HG03039 (cell line): ENCODE data around the gene CEP164.
"Not testable (repeated sequence)": the region's sequence is repeated elsewhere in the genome, so short reads cannot be mapped to it uniquely, and the experiment has no call there.

Experiments used
- ATAC-seq: cut with Tn5 transposase; IDR thresholded peaks from one replicate; pipeline ENCODE4 v1.9.1; 2021; ENCODE audit warnings: mild to moderate bottlenecking, moderate library complexity; ENCODE audit not compliant: unreplicated experiment

Gene CEP164

DNA sequence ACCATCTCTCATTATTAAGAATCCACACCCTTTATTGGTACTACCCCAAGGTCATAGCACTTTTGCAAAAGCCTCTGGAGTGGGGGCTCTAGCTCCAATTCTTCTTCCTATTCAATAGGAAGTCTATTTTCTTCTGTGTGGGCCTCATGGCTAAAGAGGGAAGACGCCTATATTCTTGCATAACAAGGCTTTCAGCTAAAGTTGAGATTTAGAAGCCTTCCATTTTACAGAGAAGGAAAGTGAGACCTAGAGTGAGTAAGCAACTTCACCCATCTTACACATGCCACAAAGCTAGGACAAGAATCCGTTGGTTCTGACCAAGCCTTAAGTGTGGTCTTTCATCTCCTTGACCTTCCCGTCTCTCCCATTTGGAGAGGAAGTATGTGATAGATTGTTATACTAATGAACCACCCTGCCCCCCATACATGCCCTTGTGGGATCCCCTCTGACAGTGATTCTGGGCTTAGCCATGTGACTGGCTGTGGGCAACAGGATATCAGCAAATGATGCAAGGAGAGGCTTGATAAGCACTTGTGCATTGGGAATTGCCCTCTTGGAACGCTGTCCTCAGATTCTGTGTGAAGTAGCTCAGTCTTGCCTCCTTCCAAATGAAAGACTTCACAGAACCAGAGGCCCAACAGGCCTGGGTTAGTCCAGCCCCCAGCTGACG is 23.9 kb upstream of the CEP164 start:
- no peak for ATAC-seq

DNA sequence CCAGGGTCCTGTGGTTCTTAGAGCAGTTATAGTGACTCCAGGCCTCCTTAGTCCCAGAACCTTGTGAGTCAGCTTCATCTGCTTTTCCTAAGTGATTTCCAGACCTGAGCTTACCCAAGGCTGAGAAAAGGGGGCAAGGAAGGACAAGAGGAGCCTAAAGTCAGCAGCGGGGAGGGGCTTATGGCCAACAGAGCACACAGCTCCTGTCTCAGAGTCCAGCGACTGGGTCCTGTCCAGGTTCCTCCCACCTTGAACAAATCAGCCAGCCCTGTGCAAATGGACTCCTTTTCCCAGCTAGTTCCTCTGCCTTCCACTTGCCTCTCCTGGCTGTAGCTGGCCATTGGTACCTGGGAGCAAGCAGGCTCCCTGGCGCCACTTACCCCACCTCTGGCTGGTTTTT is 22.5 kb upstream of the CEP164 start:
- ATAC-seq = no peak

- no peak for ATAC-seq
Observed at GRCh38 chr11:117309310-117309709, 18.3 kb upstream of the CEP164 start.

GRCh38 chr11:117313091-117313490 is 14.6 kb upstream of the CEP164 start:
- no peak for ATAC-seq

- ATAC-seq = no peak
Observed at GRCh38 chr11:117313828-117314768, 13.6 kb upstream of the CEP164 start.

GRCh38 chr11:117314840-117315239 is 12.8 kb upstream of the CEP164 start:
- no peak for ATAC-seq

- no peak for ATAC-seq
Observed at GRCh38 chr11:117315285-117316196, 12.1 kb upstream of the CEP164 start.

GRCh38 chr11:117316197-117316961 is 11.3 kb upstream of the CEP164 start, which contains the start of gene BACE1:
BACE1 (minus strand) TSS chr11:117316256; CDS start chr11:117315795, 461 bp downstream.
- ATAC-seq = no peak

- no peak for ATAC-seq
Observed at GRCh38 chr11:117318738-117319137, 8.9 kb upstream of the CEP164 start.

DNA sequence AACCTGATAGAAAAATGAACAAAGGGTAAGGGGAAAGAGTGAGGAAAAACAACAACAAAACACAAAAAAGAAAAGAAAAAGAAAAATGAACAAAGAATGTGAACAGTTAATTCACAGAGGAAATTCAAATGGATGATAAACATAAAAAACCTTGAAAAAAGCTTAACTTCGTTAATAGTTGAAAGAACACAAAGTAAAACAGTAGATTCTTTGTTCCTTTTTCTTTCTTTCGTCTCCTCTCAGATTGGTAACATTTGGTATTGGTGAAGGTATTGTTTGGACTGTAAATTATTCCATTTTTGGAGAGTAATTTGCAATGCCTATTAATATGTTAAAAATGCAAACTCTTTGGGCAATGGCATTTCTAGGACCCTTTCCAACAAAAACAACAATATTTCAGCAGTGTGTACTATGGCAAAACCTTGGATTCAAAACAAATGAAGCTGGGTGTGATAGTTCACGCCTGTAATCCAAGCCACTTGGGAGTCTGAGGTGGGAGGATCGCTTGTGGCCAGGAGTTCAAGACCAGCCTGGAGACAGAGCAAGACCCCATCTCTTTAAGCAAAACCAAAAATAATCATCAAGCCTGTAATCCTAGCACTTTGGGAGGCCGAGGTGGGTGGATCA is 8.3 kb upstream of the CEP164 start:
- no peak for ATAC-seq

GRCh38 chr11:117327255-117327566 is 443 bp upstream of the CEP164 start:
- not testable (repeated sequence) for ATAC-seq

DNA sequence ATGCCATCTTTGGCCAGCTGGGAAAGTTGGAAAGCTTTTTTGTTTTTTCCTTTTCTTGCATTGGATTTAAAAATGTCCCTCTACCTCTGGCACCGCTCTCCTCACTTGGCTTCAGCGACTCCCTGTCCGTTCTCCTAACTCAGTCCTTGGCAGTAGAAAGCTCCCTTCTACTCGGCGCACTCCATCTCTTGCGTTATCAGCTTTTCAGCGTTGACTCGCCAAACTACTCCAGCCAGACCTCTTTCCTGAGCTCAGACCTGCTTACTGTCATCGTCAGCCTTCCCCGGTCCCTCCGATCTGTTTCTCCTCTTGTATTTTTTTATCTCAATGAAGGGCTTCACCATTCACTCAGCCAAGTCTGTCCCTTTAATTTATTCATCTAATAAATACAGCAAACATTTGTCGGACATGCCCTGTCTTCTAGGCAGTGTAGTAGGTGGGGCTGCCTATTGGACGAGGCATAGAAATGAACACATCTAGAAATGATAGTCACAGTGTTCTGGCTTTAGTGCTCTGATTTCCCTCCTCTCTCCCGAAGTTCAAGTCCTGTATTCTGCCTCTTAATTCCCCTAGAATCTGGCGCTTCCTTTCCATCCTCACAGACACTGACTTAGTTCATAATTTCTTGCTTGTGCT is 839 bp downstream of the CEP164 start:
- ATAC-seq = no peak

DNA sequence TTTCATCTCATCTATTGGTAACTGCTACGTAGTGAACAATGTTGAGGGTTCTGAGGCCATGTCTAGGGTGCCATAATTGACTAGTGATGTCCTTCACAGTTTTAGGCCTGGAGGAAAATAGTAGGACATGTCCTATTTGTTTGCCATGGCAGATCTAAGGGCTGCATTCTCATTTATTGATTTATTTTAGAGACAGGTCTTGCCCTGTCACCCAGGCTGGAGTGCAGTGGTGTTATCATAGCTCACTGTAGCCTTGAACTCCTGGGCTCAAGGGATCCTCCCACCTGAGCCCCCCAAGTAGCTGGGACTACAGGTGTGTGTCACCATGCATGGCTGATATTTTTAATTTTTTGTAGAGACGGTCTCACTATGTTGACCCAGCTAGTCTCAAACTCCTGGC is 5.2 kb downstream of the CEP164 start:
- ATAC-seq = no peak

- ATAC-seq = no peak
Observed at GRCh38 chr11:117333917-117334316, 6.3 kb downstream of the CEP164 start.

DNA sequence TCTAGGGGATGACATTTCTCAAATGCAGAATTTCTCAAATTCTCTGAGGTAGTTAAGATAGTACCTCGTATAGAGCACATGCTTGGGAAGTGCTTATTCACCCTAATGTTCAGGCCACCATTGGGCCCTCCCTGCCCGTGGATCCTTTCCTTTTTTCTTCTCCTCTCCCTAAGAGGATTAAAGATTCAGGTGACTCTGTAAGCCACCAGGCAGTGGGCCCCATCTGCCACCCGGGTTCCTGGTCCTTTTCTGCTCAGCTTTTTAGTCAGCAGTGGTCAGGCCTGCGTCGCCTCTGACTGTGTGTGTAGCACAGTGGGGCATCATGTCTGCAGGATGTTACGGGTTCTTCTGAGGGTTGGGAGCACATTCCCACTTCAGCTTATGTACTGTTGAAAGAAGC is 7.2 kb downstream of the CEP164 start:
- no peak for ATAC-seq

GRCh38 chr11:117335399-117335798 is 7.7 kb downstream of the CEP164 start:
- ATAC-seq = no peak

DNA sequence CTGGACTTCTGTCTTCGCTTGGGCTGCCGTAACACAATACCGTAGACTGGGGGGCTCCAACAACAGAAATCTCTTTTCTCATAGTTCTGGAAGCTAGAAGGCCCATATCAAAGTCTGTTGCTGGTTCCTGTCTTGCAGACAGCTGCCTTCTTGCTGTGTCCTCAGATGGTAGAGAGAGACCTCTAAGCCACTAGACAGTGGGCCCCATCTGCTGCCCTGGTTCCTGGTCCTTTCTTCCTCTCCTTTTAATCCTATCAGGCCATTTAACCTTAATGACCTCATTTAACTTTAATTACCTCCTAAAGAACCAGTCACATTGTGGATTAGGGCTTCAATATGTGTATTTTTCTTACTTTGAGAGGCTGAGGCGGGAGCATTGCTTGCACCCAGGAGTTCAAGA is 9.4 kb downstream of the CEP164 start:
- ATAC-seq = no peak

DNA sequence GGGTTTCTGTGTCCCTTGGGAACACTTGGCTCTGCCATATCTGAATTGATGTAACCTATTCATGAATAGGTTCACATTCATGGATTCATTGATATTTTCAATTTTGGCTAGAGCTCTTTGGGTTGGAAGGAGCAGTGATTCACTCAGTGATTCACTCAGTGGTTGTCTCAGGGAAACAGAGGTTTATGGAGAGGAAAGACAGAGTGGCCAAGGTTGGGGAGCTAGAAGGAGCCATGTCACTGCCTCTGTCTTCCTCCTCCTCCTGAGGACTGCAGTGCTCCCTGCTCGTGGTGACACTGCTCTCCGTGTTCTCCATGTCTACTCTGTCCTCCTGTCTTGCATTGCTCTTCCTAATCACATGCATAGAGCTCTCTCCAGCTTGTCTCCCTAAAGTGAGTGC is 17.4 kb downstream of the CEP164 start:
- ATAC-seq = no peak

DNA sequence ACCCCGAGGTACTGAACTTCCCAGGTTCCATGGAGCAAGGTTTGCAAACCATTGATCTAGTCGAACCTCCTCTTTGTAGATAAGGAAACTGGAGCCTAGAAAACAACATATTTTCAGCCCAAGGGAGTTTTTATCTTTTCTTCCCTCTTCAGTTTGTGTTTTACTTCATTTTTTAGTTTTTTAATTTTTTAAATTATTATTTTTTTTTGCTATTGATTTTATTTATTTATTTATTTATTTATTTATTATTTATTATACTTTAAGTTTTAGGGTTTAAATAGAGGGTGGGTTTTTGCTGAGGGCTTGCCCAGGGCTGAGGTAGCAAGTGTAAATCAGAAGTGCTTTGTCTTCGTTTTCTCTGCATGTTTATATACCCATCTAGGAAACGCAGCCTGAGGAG is 26.9 kb downstream of the CEP164 start:
- ATAC-seq = no peak
